GM18505 (cell line): ENCODE measurements around the gene URB1.
"Not testable (repeated sequence)": the region's sequence is repeated elsewhere in the genome, so short reads cannot be mapped to it uniquely, and the experiment has no call there.

Experiments
- ATAC-seq: cut with Tn5 transposase; IDR thresholded peaks from one replicate; pipeline ENCODE4 v1.9.1; 2021; ENCODE audit not compliant: unreplicated experiment
- POLR2A ChIP-seq: IDR thresholded peaks from 4 replicates; pipeline ENCODE4 v1.6.1; 2011; ENCODE audit warnings: borderline replicate concordance; ENCODE audit not compliant: insufficient read depth, insufficient read length; ENCODE audit errors: extremely low read depth

The URB1 gene

GRCh38 chr21:32276671-32277070 lies 116.1 kb downstream of the URB1 start:
- no peak for TF ChIP-seq POLR2A
- no peak for ATAC-seq

GRCh38 chr21:32270748-32271147 lies 122.1 kb downstream of the URB1 start:
- no peak for TF ChIP-seq POLR2A
- no peak for ATAC-seq

- ATAC-seq, result not testable (repeated sequence)
These were observed 127.5 kb downstream of the URB1 start for GRCh38 chr21:32265321-32265720.

- ATAC-seq, result no peak
- no peak for TF ChIP-seq POLR2A
These were observed 130.9 kb downstream of the URB1 start for GRCh38 chr21:32261929-32262328.
